HAP-1 (cell line): ENCODE measurements around the gene PCDHAC2.
A peak's percentile ranks its signal among the peaks of the same experiment; 100 is the strongest.

Source experiments
- DNase-seq, 2 experiments: peaks; one replicate each; pipeline ENCODE4 v3.0.0-alpha.2; 2016 to 2020; ENCODE audit warnings: low spot score in 2 of 2
- H3K27me3 ChIP-seq: fragments of 250-450 bp; sonication (Bioruptor Pico); 2 replicates; pipeline ENCODE4 v1.5.1; 2020; ENCODE audit warnings: low read depth, mild to moderate bottlenecking, moderate library complexity
- H3K36me3 ChIP-seq: fragments of 250-450 bp; sonication (Bioruptor Pico); replicated peaks from 2 replicates; pipeline ENCODE4 v1.5.1; 2020; ENCODE audit warnings: mild to moderate bottlenecking
- H3K4me1 ChIP-seq: fragments of 250-450 bp; sonication (Bioruptor Pico); 2 replicates; pipeline ENCODE4 v1.5.1; 2020; ENCODE audit warnings: mild to moderate bottlenecking
- H3K4me3 ChIP-seq: fragments of 250-450 bp; sonication (Bioruptor Pico); 2 replicates; pipeline ENCODE4 v1.5.1; 2020; ENCODE audit warnings: mild to moderate bottlenecking, moderate library complexity
- H3K9me3 ChIP-seq: fragments of 250-450 bp; sonication (Bioruptor Pico); 2 replicates; pipeline ENCODE4 v1.5.1; 2020; ENCODE audit warnings: mild to moderate bottlenecking, moderate library complexity
- in situ Hi-C: fragments of 300-500 bp; cut with MboI; formaldehyde crosslinking; loops from 3 replicates; pipeline ENCODE4 v1.14.3; 2020; ENCODE audit warnings: low sequenced_read_pairs, inconsistent platforms, mixed read lengths

The PCDHAC2 gene

GRCh38 chr5:141001446-141001843 lies 35.2 kb downstream of the PCDHAC2 start:
- Histone ChIP-seq H3K27me3 (no peaks in the 10 kb centered on the region), H3K36me3 (no peaks in the 10 kb centered on the region), H3K9me3 (no peaks in the 10 kb centered on the region), H3K4me3 (peak overlapping the region; percentile 19), H3K4me1 (peaks cover 67% of the 10 kb centered on the region)
- in situ Hi-C loops, result no loop called here
- DNase-seq, result peak; percentile 16 to 64

- Histone ChIP-seq H3K36me3 (no peaks in the 10 kb centered on the region), H3K27me3 (no peaks in the 10 kb centered on the region), H3K4me1 (peaks cover 71% of the 10 kb centered on the region), H3K4me3 (peak overlapping the region; percentile 19), H3K9me3 (no peaks in the 10 kb centered on the region)
- in situ Hi-C loops, result no loop called here
- DNase-seq, result peak; percentile 82 to 88
Measured at GRCh38 chr5:141001844-141002604, 35.7 kb downstream of the PCDHAC2 start.

- Histone ChIP-seq H3K9me3 (no peaks in the 10 kb centered on the region), H3K4me3 (no peak overlapping the region), H3K36me3 (no peaks in the 10 kb centered on the region), H3K27me3 (no peaks in the 10 kb centered on the region), H3K4me1 (peaks cover 71% of the 10 kb centered on the region)
- no peak for DNase-seq
- in situ Hi-C loops, result no loop called here
Measured at GRCh38 chr5:141002605-141002965, 36.3 kb downstream of the PCDHAC2 start.

GRCh38 chr5:141003031-141003430 lies 36.8 kb downstream of the PCDHAC2 start:
- no peaks in the 10 kb centered on the region for H3K36me3 ChIP-seq
- no peaks in the 10 kb centered on the region for H3K27me3 ChIP-seq
- no peaks in the 10 kb centered on the region for H3K9me3 ChIP-seq
- DNase-seq, result no peak
- in situ Hi-C loops, result no loop called here
- no peak overlapping the region for H3K4me3 ChIP-seq
- peaks cover 68% of the 10 kb centered on the region for H3K4me1 ChIP-seq

- H3K9me3 ChIP-seq, result no peaks in the 10 kb centered on the region
- no peak overlapping the region for H3K4me3 ChIP-seq
- H3K4me1 ChIP-seq, result peaks cover 65% of the 10 kb centered on the region
- peak; percentile 33 to 56 for DNase-seq
- in situ Hi-C loops, result no loop called here
- no peaks in the 10 kb centered on the region for H3K27me3 ChIP-seq
- no peaks in the 10 kb centered on the region for H3K36me3 ChIP-seq
Measured at GRCh38 chr5:141003791-141004611, 37.7 kb downstream of the PCDHAC2 start.

- DNase-seq, result peak in 1 of 2 experiments; percentile 97
- in situ Hi-C loops, result no loop called here
Measured at GRCh38 chr5:141007791-141008190, 41.5 kb downstream of the PCDHAC2 start.

GRCh38 chr5:141010047-141010793 lies 43.9 kb downstream of the PCDHAC2 start:
- Histone ChIP-seq H3K4me3 (no peak overlapping the region), H3K4me1 (peaks cover 17% of the 10 kb centered on the region), H3K36me3 (no peaks in the 10 kb centered on the region), H3K9me3 (no peaks in the 10 kb centered on the region), H3K27me3 (no peaks in the 10 kb centered on the region)
- in situ Hi-C loops, result no loop called here
- DNase-seq, result no peak

More at GRCh38 chr5:141007791-141008190, 41.5 kb downstream of the PCDHAC2 start:
- H3K4me3 ChIP-seq, result no peak overlapping the region
- peaks cover 35% of the 10 kb centered on the region for H3K4me1 ChIP-seq
- H3K9me3 ChIP-seq, result no peaks in the 10 kb centered on the region
- no peaks in the 10 kb centered on the region for H3K27me3 ChIP-seq
- H3K36me3 ChIP-seq, result no peaks in the 10 kb centered on the region

- H3K4me3 ChIP-seq, result no peak overlapping the region
- H3K4me1 ChIP-seq, result no peaks in the 10 kb centered on the region
- H3K27me3 ChIP-seq, result no peaks in the 10 kb centered on the region; the same call in 1 of the 2 replicates
- in situ Hi-C loops, result no loop called here
- H3K9me3 ChIP-seq, result no peaks in the 10 kb centered on the region
- no peaks in the 10 kb centered on the region for H3K36me3 ChIP-seq
- DNase-seq, result no peak
Measured at GRCh38 chr5:141017943-141018342, 51.7 kb downstream of the PCDHAC2 start.
